Measurements from ENCODE around the gene BACH2. TPM values are rescaled to one million over a fixed set of nuclear protein-coding genes. Genes with fewer than 3 reads are reported as not detected.

The BACH2 gene
- polyA plus RNA-seq, 1 experiment: 2.2 TPM

DNA sequence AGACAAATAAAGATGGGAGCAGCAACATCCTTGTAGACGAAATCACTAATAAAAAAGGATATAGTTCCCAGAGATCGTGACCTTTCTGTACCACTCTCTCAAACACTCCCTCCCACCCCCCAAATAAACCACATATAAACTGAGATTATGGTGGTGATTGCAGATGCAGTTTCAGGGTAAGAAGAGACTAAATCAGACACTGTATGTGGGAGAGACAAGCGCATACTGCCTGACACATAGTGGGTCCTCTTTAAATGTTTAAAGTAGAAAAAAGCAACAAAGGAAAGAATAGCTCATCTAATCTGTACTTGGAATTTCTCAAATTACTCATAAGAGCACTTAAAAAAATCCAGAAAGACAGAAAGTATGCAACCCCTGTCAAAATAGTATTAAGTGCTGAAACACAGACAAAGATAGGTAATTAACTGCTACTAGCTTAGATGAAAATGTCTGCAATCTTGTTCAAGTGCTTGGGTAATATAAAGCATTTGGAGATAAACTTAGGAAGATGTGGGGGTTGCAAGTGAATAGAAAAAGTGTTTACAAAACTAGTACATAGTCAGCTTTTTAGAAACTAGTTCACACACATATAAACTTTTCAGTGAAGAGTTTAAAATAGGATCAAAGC is 151.6 kb downstream of the BACH2 start:
- TF ChIP-seq, protein P1, sequence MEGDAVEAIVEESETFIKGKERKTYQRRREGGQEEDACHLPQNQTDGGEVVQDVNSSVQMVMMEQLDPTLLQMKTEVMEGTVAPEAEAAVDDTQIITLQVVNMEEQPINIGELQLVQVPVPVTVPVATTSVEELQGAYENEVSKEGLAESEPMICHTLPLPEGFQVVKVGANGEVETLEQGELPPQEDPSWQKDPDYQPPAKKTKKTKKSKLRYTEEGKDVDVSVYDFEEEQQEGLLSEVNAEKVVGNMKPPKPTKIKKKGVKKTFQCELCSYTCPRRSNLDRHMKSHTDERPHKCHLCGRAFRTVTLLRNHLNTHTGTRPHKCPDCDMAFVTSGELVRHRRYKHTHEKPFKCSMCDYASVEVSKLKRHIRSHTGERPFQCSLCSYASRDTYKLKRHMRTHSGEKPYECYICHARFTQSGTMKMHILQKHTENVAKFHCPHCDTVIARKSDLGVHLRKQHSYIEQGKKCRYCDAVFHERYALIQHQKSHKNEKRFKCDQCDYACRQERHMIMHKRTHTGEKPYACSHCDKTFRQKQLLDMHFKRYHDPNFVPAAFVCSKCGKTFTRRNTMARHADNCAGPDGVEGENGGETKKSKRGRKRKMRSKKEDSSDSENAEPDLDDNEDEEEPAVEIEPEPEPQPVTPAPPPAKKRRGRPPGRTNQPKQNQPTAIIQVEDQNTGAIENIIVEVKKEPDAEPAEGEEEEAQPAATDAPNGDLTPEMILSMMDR (IDR thresholded peaks at IDR 0.05; ENCODE audit: low read depth, low read length): no peak
- no peak overlapping the region for H3K4me3 ChIP-seq (ENCODE audit: low read depth, low read length)
- DNase-seq (ENCODE audit: low read depth, low spot score): no peak
- ChIA-PET POLR2A (interaction anchor here (1.0 kb wide), 1 partner anchor 9 kb away, joined by 3 read pairs; no protein-coding TSS in a partner anchor), CTCF (interaction anchor here (0.6 kb wide), 1 partner anchor 205 kb away, joined by 6 read pairs; no protein-coding TSS in a partner anchor)
- H3K9me3 ChIP-seq (ENCODE audit: control insufficient read depth, insufficient read depth, low read length): no peaks in the 10 kb centered on the region
- H3K27me3 ChIP-seq (ENCODE audit: control insufficient read depth, insufficient read depth, low read length): no peaks in the 10 kb centered on the region
- no peak overlapping the region for H3K27ac ChIP-seq (ENCODE audit: low read depth, low read length)

DNA sequence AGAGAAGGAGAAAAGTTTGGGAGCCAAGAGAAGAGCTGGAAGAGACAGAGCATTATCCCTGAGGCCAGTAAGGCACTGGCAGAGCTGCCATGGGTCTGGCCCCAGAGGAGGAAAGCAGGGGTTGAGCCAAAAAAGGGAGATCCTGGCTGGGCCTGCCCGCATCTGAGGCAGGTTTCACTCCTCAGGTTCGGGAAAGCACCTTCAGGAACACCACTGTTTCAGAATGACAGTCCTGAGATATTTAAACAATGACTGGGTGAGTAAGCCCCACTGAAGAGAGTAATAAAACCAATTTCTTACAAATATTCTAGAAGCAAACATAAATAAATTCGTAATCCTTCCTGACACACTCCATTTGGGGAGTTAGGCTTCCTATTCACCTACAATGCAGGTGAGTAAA is 152.2 kb downstream of the BACH2 start:
- no peak overlapping the region for H3K27ac ChIP-seq (ENCODE audit: low read depth, low read length)
- CTCF ChIA-PET: no interaction called here
- no peak overlapping the region for H3K4me3 ChIP-seq (ENCODE audit: low read depth, low read length)
- TF ChIP-seq, protein P1 (IDR thresholded peaks at IDR 0.05; ENCODE audit: low read depth, low read length): no peak
- POLR2A ChIA-PET: no interaction called here
- no peaks in the 10 kb centered on the region for H3K27me3 ChIP-seq (ENCODE audit: control insufficient read depth, insufficient read depth, low read length)
- no peak for DNase-seq (ENCODE audit: low read depth, low spot score)
- no peaks in the 10 kb centered on the region for H3K9me3 ChIP-seq (ENCODE audit: control insufficient read depth, insufficient read depth, low read length)

DNA sequence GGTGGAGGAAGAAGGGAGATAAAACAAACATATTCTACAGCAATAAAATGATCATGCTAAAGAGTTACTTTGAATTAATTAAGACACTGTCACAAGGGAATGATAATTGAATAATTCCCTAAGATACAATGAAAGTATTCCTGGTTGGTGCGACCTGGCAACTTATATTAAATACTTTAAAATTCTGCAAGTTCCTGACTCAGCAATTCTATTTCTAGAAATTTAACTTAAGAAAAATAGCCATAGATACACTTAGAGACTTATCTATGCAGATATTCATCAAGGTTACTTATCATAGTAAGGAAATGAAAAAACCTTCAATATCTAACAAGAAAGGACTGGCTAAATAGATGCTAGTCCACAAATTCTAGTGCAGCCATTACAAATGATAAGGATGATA is 156.0 kb downstream of the BACH2 start:
- TF ChIP-seq, protein P1 (IDR thresholded peaks at IDR 0.05; ENCODE audit: low read depth, low read length): no peak
- DNase-seq (ENCODE audit: low read depth, low spot score): no peak
- no peak overlapping the region for H3K27ac ChIP-seq (ENCODE audit: low read depth, low read length)
- H3K27me3 ChIP-seq (ENCODE audit: control insufficient read depth, insufficient read depth, low read length): no peaks in the 10 kb centered on the region
- CTCF ChIA-PET: no interaction called here
- no peaks in the 10 kb centered on the region for H3K9me3 ChIP-seq (ENCODE audit: control insufficient read depth, insufficient read depth, low read length)
- H3K4me3 ChIP-seq (ENCODE audit: low read depth, low read length): no peak overlapping the region
- POLR2A ChIA-PET: no interaction called here

DNA sequence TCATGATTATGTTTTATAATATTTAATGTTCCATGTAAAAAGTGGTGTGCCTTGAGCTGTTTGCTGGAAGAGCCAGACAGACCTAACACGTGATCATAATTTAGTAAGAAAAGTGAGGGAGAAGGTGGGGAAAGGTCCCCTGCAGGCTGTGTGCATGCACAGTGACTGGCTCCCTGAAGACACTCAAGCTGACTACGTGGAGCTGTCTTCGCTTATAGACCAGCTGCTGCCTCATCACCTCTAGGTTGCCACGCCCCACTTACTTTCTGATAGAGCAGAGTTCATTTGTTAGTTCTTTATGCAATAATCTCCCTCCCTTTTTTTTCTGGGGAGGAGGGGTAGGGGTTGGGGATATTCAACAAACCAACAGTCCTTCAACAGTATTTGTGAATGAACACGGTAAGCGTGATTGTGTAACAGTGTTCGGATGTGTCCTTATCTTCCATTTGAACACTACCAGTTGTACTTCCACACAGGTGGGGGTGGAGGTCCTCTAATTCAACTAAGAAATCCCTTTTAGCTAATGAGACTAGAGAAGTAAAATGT is 157.3 kb downstream of the BACH2 start:
- Histone ChIP-seq H3K27me3 (ENCODE audit: control insufficient read depth, insufficient read depth, low read length) (no peaks in the 10 kb centered on the region), H3K27ac (ENCODE audit: low read depth, low read length) (no peak overlapping the region), H3K4me3 (ENCODE audit: low read depth, low read length) (no peak overlapping the region), H3K9me3 (ENCODE audit: control insufficient read depth, insufficient read depth, low read length) (no peaks in the 10 kb centered on the region)
- TF ChIP-seq, protein P1 (IDR thresholded peaks at IDR 0.05; ENCODE audit: low read depth, low read length): no peak
- POLR2A ChIA-PET: no interaction called here
- CTCF ChIA-PET: interaction anchor here (0.6 to 1.1 kb wide), 4 partner anchors 40 to 202 kb away, joined by 3 read pairs; no protein-coding TSS in a partner anchor
- DNase-seq (ENCODE audit: low read depth, low spot score): no peak

DNA sequence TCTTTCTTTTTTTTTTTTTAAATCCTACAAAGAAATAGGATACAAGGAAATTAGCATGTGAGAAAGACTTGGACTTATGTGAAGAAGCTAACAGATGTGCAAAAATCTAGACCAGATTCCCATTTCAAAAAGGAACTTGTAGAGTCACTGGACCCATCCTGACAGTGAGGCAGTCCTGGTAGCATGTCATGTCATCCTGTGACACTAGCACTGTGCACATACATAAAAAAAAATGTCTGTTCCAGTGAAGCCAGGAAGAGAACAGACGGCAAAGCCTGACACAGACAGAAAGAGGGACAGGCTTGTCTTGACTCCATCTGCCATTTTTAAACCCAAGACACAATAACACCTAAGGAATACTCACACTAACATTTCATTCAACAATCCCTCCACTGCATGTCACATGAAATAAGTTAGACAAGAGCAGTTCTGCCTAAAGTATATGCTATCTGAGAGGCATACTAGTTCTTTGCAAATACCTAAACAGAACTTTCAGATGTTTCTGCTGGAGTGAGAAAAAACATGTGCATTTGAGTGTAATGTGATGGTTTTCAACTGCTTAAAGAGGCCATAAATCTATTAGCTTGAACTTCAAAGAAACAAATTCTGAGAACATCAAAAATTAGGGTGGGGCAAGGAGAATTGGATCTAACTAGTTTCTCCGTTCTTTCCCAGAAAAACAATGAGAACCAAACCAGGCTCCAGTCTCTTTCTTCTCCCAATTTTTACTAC is 159.6 kb downstream of the BACH2 start:
- ChIA-PET CTCF (interaction anchor here (0.6 to 1.5 kb wide), 2 partner anchors 30 to 39 kb away, joined by 3 to 6 read pairs; no protein-coding TSS in a partner anchor), POLR2A (interaction anchor here (0.6 to 1.2 kb wide), 4 partner anchors 8 to 232 kb away, joined by 3 to 6 read pairs (median 5); no protein-coding TSS in a partner anchor)
- no peak for DNase-seq (ENCODE audit: low read depth, low spot score)
- Histone ChIP-seq H3K27ac (ENCODE audit: low read depth, low read length) (no peak overlapping the region), H3K27me3 (ENCODE audit: control insufficient read depth, insufficient read depth, low read length) (no peaks in the 10 kb centered on the region), H3K9me3 (ENCODE audit: control insufficient read depth, insufficient read depth, low read length) (no peaks in the 10 kb centered on the region), H3K4me3 (ENCODE audit: low read depth, low read length) (no peak overlapping the region)
- TF ChIP-seq, protein P1 (IDR thresholded peaks at IDR 0.05; ENCODE audit: low read depth, low read length): no peak

Measured in AG04450 (cell line).